Skeletal muscle cell (primary cell): ENCODE data around the gene GRK7.

Source experiments
- DNase-seq: peaks from one replicate; pipeline ENCODE4 v3.0.0-alpha.2; 2010; ENCODE audit warnings: low read depth
- H3K4me3 ChIP-seq: 2 replicates; pipeline ENCODE4 v1.5.1; 2011; ENCODE audit warnings: low read depth, mild to moderate bottlenecking, control low read depth, low read length, moderate library complexity

Gene GRK7, protein sequence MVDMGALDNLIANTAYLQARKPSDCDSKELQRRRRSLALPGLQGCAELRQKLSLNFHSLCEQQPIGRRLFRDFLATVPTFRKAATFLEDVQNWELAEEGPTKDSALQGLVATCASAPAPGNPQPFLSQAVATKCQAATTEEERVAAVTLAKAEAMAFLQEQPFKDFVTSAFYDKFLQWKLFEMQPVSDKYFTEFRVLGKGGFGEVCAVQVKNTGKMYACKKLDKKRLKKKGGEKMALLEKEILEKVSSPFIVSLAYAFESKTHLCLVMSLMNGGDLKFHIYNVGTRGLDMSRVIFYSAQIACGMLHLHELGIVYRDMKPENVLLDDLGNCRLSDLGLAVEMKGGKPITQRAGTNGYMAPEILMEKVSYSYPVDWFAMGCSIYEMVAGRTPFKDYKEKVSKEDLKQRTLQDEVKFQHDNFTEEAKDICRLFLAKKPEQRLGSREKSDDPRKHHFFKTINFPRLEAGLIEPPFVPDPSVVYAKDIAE (N-terminal part only)

GRCh38 chr3:141763088-141763750, at the start of gene GRK7:
Gene GRK7 (plus strand): TSS chr3:141763408. CDS start chr3:141778285, 14,877 bp downstream.
- DNase-seq: no peak

DNA sequence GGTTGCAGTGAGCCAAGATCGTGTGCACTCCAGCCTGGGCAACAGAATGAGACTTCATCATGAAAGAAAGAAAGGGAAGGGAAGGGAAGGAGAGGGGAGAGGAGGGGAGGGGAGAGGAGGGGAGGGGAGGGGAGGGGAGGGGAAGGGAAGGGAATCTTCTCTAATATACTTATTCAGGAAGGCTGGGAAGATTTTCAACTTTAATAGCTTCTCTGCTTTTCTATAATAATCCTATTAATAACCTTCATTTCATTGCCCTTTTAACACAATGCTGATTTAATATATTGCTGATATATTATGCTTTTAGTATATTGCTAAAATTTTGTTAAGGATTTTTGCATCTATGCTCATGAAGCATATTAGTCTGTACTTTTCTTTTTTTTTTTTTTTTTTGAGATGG, 48.5 kb upstream of the GRK7 start:
- no peak overlapping the region for H3K4me3 ChIP-seq
- DNase-seq: no peak

More at GRCh38 chr3:141763088-141763750, at the start of gene GRK7:
- no peak within 1 kb of the TSS for H3K4me3 ChIP-seq

DNA sequence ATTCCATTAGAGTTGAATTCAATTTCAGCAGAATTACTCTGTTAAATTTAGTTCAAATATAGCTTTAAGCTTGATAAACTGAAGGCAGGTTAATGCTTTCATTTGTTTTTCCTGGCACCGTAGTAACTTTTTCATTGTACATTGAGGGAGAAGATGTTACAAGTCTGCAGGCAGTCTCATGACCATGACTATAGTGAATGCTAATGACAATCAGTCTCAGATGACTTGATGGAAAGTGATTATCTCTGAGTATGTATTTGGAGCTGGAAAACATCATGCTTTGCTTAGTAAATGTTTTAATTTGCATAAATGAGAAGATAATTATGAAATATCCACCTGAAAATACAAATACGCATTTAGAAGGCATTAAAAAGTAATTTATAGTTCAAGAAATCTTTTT, 41.1 kb upstream of the GRK7 start:
- H3K4me3 ChIP-seq: no peak overlapping the region
- no peak for DNase-seq

DNA sequence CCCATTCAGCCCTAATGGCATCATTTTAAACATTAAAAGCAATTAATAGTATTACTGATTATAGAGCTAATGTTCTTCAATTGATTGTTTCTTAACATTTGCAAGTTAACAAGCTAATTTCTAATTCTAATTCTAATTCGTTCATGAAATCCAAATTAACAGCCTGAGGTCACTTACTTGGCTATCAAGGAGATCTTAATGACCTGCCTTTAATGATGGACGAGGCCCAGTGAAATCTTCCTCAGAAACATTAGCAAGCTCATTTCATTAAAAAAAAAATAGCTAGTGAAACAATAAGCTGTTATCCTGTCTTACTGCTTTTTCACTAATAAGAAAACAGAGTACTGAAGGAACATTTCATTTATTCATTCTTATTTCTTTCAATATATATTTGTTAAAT, 40.6 kb upstream of the GRK7 start:
- no peak for DNase-seq
- no peak overlapping the region for H3K4me3 ChIP-seq

- no peak for DNase-seq
- H3K4me3 ChIP-seq: no peak overlapping the region
These were observed 40.0 kb upstream of the GRK7 start for GRCh38 chr3:141723255-141723654.

DNA sequence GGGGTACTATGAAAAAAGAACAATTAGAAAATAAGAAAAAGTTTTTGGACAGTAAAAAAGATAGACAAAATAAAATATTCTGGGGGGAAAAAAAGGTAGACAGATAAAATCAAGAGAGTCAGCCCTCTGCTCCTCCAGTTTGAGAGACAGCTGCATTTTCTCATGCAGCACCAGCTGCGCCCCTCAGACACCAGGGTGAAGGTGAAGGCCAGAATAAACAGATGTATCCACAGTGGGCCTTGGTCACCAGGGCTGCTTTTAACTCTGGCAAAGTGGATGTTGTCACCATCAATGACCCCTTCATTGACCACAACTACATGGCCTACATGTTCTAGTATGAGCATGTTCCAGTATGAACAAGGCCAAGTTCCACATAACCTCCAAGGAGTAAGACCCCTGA, 39.0 kb upstream of the GRK7 start:
- no peak overlapping the region for H3K4me3 ChIP-seq
- no peak for DNase-seq

DNA sequence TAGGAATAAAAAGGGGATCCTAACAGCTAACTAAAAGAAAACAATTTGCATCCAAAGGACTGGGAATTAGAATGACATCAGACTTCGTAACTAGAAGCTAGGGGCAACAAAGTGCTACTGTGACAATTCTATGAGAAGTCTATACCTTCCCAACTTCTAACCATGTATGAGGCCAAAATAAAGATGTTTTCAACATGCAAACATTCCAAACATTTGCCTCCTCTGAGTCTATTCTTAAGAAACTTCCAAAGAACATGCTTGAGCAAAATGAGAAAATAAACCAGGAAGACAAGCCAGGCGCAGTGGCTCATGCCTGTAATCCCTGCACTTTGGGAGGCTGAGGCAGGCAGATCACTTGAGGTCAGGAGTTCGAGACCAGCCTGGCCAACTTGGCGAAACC, 38.2 kb upstream of the GRK7 start:
- DNase-seq: no peak
- no peak overlapping the region for H3K4me3 ChIP-seq

GRCh38 chr3:141726483-141726882, 36.7 kb upstream of the GRK7 start:
- H3K4me3 ChIP-seq: no peak overlapping the region
- no peak for DNase-seq

- DNase-seq: no peak
- no peak overlapping the region for H3K4me3 ChIP-seq
These were observed 34.8 kb upstream of the GRK7 start for GRCh38 chr3:141728355-141728892.

- DNase-seq: no peak
- no peak overlapping the region for H3K4me3 ChIP-seq
These were observed 34.0 kb upstream of the GRK7 start for GRCh38 chr3:141729240-141729639.

DNA sequence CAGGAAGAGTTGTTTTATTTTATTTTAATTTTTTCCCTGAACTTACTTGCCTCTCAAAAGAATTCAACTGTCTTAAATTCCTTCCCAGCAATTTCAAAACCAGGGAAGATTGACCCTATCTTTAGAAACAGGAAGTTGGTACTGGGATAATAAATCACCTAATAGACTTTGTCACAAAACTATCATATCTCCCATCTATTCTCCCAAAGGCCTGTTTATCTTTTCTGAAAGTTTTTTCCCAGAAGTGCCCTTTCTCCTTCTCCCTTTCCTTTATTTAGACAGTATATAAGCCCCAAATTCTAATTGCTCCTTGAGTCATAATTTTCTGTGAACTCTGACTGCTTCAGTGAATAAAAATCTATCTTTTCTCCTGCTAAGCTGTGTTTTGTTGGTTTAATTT, 28.0 kb upstream of the GRK7 start:
- H3K4me3 ChIP-seq: no peak overlapping the region
- no peak for DNase-seq

DNA sequence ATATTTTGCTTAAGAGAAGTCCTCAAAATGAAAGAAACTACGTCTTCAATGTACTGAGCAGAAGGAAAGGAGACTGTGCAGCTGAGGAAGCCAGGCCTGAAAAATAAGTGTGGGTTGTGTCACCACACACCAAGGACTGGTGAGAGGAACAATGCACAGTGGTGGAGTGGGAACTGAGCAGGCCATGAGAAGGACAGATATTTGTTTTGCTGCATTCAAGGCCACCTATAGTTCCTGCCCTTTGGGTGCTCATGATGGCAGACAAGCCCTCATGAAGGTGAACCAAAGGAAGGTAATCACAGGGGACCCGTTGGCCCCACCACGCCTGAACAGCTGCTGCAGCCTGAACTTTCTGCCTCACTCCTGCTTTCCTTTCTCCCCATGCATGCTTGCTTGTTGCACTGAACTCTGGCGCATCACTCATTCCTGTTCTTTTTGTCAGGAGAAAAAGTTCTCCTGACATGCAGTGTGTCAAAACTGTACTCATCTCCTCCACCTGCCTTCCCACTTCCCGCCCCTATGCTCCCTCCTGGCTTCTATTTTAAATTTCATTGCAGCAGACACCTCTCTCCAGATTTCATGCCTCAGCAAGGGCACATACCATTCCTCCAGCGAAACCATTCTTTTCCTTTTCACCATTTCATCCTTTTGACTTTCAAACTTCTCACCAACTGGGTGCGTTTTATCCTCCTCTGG, 27.3 kb upstream of the GRK7 start:
- H3K4me3 ChIP-seq: no peak overlapping the region
- DNase-seq: no peak

DNA sequence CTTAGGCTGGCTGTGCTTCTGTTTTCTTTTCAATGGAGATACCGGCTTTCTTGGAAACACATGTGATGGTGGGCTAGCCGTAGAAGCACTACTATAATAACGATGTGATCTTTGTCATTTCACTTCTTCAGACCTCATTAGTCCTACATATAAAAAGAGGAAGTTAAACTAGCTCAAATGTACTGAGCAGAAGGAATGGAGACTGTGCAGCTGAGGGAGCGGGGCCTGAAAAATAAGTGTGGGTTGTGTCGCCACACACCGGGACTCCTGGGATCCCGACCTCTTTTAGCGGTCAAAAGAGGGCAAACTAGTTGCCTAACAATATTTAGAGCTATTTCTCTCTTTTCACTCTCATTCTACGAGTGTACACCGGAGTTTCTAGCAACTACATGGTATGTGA, 26.1 kb upstream of the GRK7 start:
- H3K4me3 ChIP-seq: no peak overlapping the region
- DNase-seq: no peak

DNA sequence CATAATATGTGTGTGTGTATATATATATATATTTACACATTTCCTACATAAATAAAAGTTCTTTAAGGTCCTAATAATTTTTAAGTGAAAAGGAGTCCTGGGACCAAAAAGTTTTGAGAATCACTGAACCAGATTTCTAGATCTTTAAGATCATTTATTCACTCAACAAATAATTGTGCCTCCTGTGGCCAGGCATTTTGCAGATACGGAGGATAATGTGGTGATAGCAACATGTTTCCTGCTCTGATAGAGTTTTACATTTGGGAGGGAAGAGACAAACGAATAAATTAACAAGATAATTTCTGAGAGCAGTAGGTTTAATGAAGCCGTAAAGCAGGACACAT, 25.6 kb upstream of the GRK7 start:
- DNase-seq: no peak
- H3K4me3 ChIP-seq: peak overlapping the region; percentile 95

GRCh38 chr3:141738022-141738890, 25.0 kb upstream of the GRK7 start, which contains the start of gene RNF7:
Gene RNF7 (plus strand): TSS chr3:141738298. CDS start chr3:141738342, 44 bp downstream.
- peak; percentile 86 for DNase-seq

DNA sequence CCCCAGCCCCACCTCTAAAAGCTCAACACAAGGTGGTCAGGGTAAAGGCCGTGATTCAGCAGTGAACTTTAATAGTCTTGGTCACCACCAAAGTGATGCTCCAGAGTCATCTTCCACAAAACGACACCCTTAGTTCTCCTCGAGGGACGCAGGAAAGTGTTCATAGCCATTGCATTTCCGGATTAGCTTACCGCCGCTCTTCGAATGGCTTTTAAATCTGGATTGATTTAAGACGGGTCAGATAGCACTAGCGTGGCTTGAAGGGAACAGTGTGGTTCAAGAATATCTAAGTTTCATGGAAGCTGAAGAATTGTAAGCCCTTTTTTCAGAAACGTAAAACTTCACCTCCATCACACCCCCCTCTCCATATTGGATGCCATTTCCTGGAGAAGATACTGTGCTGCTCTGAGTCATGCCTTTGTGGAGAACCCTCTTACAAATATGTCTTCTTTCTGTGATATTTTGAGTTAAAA, 24.3 kb upstream of the GRK7 start:
- H3K4me3 ChIP-seq: peak overlapping the region; percentile 95
- DNase-seq: no peak

More at GRCh38 chr3:141738022-141738890, 25.0 kb upstream of the GRK7 start, which contains the start of gene RNF7:
- H3K4me3 ChIP-seq: peak within 1 kb of the TSS; percentile 95

GRCh38 chr3:141739731-141740130, 23.5 kb upstream of the GRK7 start:
- DNase-seq: no peak
- H3K4me3 ChIP-seq: peak overlapping the region; percentile 95

- no peak overlapping the region for H3K4me3 ChIP-seq
- no peak for DNase-seq
These were observed 22.9 kb upstream of the GRK7 start for GRCh38 chr3:141740349-141740748.

- DNase-seq: no peak
- no peak overlapping the region for H3K4me3 ChIP-seq
These were observed 19.9 kb upstream of the GRK7 start for GRCh38 chr3:141743305-141743704.
